ENCODE results near the gene CTIF. TPM values are rescaled to one million over a fixed set of nuclear protein-coding genes. Genes with fewer than 3 reads are reported as not detected.

The CTIF gene
- total and polyA plus RNA-seq, 4 donors = 12.2 to 45.7 (median 32.6) TPM

DNA sequence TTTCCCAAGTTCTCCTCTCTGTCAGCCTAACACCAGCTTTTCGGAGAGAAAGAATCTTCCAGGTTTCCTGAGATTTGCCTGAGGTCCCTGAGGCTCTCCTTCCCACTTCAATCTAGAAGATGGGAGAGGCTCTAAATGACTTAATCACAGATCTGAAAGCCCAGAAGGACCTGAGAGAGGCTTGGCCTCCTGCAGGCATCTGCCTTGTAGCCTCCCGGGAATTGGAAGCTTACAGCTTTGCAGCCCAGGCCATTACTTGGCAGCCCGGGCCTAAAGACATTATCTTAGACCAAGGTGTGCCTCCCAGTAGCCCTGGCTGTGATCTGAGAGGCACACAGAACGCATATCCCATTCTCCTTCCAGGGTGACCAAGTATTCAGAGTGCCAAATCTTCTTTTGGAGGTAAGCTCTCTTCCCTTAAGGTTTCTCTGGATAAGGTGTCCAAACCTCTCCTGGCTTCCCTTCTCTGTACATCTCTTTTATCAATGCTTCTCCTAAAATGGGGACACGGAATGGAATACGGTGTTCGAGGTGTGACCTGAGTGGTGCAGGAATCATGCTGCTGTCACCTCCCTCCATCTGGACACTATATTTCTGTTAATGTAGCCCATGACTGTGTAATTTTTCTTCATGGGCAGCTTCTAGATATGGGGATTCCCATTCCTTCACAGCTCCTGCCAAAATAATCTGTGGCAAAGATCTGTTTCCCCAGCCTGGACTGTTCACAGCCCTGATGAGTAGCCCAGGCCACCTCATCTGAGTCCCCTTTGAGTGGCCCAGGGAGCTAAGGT is 16.0 kb downstream of the CTIF start:
- no peaks in the 10 kb centered on the region for H3K27me3 ChIP-seq (ENCODE audit: control insufficient read depth in 3 of 3, insufficient read depth in 3 of 3, low read length in 2 of 3)
- no peak overlapping the region for H3K27ac ChIP-seq (ENCODE audit: low read depth in 1 of 2, low read length in 1 of 2)
- no peak for ATAC-seq (ENCODE audit: insufficient read depth, low FRiP score)
- H3K9me3 ChIP-seq (ENCODE audit: control insufficient read depth in 4 of 4, insufficient read depth in 3 of 4, low read length in 3 of 4) = peaks cover 0 to 5% (median 1%) of the 10 kb centered on the region in 4 donors
- peaks cover 0 to 6% (median 0%) of the 10 kb centered on the region in 5 donors for H3K4me1 ChIP-seq (ENCODE audit: control insufficient read depth in 5 of 5, insufficient read depth in 5 of 5, low read length in 5 of 5)
- 85 to 95% methylated on average over 7 of the region's 7 CpGs for WGBS, 2 donors
- no peak for TF ChIP-seq CTCF (IDR thresholded peaks at IDR 0.05; ENCODE audit: control extremely low read depth, extremely low read depth)
- no peaks in the 10 kb centered on the region for H3K36me3 ChIP-seq (ENCODE audit: control insufficient read depth in 4 of 4, insufficient read depth in 4 of 4, low read length in 4 of 4)
- no peak for DNase-seq
- H3K9ac ChIP-seq (ENCODE audit: insufficient read depth in 1 of 2, low read length in 2 of 2) = no peak overlapping the region
- no peak overlapping the region for H3K4me3 ChIP-seq

GRCh38 chr18:48555465-48555995 is 16.7 kb downstream of the CTIF start:
- ATAC-seq (ENCODE audit: insufficient read depth, low FRiP score) = no peak
- Histone ChIP-seq H3K27ac (ENCODE audit: low read depth in 1 of 2, low read length in 1 of 2) (no peak overlapping the region), H3K9ac (ENCODE audit: insufficient read depth in 1 of 2, low read length in 2 of 2) (no peak overlapping the region), H3K9me3 (ENCODE audit: control insufficient read depth in 4 of 4, insufficient read depth in 3 of 4, low read length in 3 of 4) (peaks cover 0 to 5% (median 1%) of the 10 kb centered on the region in 4 donors), H3K36me3 (ENCODE audit: control insufficient read depth in 4 of 4, insufficient read depth in 4 of 4, low read length in 4 of 4) (no peaks in the 10 kb centered on the region), H3K4me3 (no peak overlapping the region), H3K4me1 (ENCODE audit: control insufficient read depth in 5 of 5, insufficient read depth in 5 of 5, low read length in 5 of 5) (peaks cover 0 to under 1% (median 0%) of the 10 kb centered on the region in 5 donors), H3K27me3 (ENCODE audit: control insufficient read depth in 3 of 3, insufficient read depth in 3 of 3, low read length in 2 of 3) (no peaks in the 10 kb centered on the region)
- DNase-seq = no peak
- no peak for TF ChIP-seq CTCF (IDR thresholded peaks at IDR 0.05; ENCODE audit: control extremely low read depth, extremely low read depth)

DNA sequence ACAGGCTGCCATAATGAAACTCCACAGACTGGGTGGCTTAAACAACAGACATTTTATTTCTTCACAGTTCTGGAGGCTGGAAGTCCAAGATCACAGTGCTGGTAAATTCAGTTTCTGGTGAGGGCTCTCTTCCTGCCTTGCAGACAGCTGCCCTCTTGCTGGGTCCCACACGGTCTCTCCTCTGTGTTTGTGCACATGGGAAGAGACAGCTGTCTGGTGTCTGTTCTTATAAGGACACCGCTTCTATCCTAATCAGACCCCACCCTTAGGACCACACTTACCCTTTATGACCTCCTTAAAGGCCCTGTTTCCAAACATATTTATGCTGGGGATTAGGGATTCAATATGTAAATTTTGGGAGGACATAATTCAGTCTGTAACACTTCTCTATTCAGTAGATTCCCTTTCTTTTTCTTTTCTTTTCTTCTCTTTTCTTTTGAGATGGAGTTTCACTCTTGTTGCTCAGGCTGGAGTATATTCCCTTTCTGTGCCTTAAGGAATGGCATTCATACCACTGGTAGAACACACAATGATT is 18.9 kb downstream of the CTIF start:
- Histone ChIP-seq H3K27ac (ENCODE audit: low read depth in 1 of 2, low read length in 1 of 2) (no peak overlapping the region), H3K27me3 (ENCODE audit: control insufficient read depth in 3 of 3, insufficient read depth in 3 of 3, low read length in 2 of 3) (no peaks in the 10 kb centered on the region), H3K36me3 (ENCODE audit: control insufficient read depth in 4 of 4, insufficient read depth in 4 of 4, low read length in 4 of 4) (no peaks in the 10 kb centered on the region), H3K4me3 (no peak overlapping the region), H3K9ac (ENCODE audit: insufficient read depth in 1 of 2, low read length in 2 of 2) (no peak overlapping the region), H3K4me1 (ENCODE audit: control insufficient read depth in 5 of 5, insufficient read depth in 5 of 5, low read length in 5 of 5) (peaks cover under 1 to 15% (median 4%) of the 10 kb centered on the region in 5 donors), H3K9me3 (ENCODE audit: control insufficient read depth in 4 of 4, insufficient read depth in 3 of 4, low read length in 3 of 4) (peaks cover 0 to 5% (median 1%) of the 10 kb centered on the region in 4 donors)
- ATAC-seq (ENCODE audit: insufficient read depth, low FRiP score) (no peak), DNase-seq (no peak)
- no peak for TF ChIP-seq CTCF (IDR thresholded peaks at IDR 0.05; ENCODE audit: control extremely low read depth, extremely low read depth)
- whole genome bisulfite sequencing, 2 donors = 95 to 97% methylated on average over 2 of the region's 2 CpGs
